LNCaP clone FGC (cell line): ENCODE measurements around the gene USP6NL.

Experiments
- DNase-seq: peaks from one replicate; pipeline ENCODE4 v3.0.0-alpha.2; 2011; ENCODE audit warnings: low read depth
- H3K4me3 ChIP-seq: 2 replicates; pipeline ENCODE4 v1.5.1; 2011; ENCODE audit warnings: mild to moderate bottlenecking, low read depth, low read length, control low read depth
- TF ChIP-seq, protein P1 (sequence below): IDR thresholded peaks from 2 replicates; pipeline ENCODE4 v1.5.1; 2012; ENCODE audit warnings: mild to moderate bottlenecking; ENCODE audit not compliant: control insufficient read depth, insufficient read depth; ENCODE audit errors: extremely low read depth

Gene USP6NL

DNA sequence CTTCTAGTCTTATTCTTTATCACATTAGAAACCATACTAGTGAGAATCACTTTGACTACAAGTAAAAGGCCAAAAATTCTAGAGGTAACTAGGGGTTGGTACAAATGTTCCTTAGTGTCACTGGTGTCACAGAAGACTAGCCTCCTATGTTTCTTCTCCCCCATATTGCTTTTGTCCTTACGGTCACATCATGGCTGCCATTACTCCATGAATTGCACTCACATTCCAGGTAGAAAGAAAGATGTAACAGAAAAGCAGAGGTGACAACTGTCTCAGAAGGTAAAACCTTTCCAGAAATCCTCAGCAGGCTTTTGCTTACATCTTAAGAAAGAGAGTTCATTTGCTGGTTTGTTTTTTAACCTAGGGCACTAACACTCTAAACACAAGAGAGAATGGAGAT is 42.9 kb downstream of the USP6NL start:
- no peak for DNase-seq
- TF ChIP-seq, protein P1, sequence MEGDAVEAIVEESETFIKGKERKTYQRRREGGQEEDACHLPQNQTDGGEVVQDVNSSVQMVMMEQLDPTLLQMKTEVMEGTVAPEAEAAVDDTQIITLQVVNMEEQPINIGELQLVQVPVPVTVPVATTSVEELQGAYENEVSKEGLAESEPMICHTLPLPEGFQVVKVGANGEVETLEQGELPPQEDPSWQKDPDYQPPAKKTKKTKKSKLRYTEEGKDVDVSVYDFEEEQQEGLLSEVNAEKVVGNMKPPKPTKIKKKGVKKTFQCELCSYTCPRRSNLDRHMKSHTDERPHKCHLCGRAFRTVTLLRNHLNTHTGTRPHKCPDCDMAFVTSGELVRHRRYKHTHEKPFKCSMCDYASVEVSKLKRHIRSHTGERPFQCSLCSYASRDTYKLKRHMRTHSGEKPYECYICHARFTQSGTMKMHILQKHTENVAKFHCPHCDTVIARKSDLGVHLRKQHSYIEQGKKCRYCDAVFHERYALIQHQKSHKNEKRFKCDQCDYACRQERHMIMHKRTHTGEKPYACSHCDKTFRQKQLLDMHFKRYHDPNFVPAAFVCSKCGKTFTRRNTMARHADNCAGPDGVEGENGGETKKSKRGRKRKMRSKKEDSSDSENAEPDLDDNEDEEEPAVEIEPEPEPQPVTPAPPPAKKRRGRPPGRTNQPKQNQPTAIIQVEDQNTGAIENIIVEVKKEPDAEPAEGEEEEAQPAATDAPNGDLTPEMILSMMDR: no peak
- H3K4me3 ChIP-seq: no peak overlapping the region

DNA sequence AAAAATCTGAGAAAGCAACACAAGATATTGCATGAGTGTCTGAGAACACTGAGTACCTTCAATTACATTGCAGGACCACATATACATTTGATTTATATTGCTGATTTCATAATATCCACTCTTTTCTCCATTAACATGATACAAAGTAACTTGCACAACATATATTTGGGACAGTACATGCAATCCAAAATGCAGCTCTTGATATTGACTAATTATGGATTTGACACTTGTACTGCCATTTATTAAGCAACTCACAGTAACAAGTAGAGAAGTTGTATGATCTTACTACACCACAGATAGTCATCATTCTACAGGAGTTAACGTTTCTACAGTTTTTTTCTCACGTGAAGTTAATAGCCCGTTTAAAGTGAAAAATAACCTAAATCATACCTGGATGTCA is 46.7 kb downstream of the USP6NL start:
- TF ChIP-seq, protein P1: no peak
- DNase-seq: no peak
- no peak overlapping the region for H3K4me3 ChIP-seq

DNA sequence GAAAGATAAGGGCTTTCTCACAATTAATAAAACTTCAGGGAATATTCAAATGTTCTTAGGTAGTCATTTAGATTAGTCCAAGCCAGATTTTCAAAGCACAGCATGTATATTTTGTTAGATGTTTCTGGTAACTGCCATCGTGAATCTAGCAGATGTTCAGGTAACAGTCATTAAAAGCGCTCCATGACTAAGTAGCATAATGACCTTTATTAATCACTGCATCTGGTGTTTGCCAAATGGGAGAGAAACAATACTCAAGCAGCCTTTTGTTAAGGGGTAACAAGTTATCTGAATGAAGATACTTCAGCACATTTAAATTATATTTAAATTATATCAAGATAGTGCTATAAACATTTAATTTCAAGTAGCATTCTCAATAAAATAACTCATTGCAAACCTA is 47.5 kb downstream of the USP6NL start:
- TF ChIP-seq, protein P1: no peak
- no peak overlapping the region for H3K4me3 ChIP-seq
- DNase-seq: no peak

DNA sequence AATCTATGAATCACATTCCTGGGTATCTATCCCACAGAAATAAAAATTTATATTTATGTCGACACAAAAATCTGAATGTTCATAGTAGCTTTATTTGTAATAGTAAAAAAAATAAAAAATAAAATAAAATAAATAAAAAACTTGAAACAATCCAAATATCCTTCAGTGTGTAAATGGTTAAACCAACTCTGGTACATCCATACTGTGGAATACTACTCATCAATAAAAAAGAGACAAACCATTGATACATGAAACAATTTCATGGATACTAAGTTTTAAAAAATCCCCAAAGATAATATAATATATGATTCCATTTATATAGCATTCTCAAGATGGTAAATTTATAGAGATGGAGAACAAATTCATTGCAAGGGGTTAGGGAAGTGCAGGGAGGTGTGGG is 48.6 kb downstream of the USP6NL start:
- no peak for DNase-seq
- H3K4me3 ChIP-seq: no peak overlapping the region
- TF ChIP-seq, protein P1: no peak

DNA sequence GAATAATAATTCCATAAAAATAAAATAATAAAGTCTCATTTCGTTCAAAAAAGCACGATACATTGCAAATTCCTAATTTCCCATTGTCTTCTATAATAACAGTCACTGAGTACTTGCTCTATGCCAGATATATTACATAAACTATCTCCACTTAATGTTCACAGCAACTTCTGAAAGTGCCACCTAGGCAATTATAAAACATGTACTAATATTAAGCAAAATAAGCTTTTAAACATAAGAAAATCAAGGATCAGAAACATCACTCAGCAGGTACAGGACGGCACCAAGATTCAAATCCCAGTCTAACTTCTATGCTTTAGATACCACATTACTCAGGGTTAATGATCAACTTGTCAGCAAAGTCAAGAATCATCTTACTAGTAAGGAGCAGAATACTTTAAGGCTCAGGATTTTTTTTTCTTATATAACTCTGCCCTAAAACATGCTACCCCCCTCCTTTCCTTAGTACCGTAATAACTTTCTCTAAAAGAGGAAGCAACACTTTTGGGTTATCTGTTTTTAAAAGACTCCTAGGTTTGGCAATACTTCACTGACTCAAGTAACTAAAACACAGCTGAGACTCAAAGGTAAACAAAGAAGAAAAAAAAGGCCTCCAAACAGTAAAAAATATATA is 51.3 kb downstream of the USP6NL start:
- no peak for DNase-seq
- no peak overlapping the region for H3K4me3 ChIP-seq
- TF ChIP-seq, protein P1: no peak

DNA sequence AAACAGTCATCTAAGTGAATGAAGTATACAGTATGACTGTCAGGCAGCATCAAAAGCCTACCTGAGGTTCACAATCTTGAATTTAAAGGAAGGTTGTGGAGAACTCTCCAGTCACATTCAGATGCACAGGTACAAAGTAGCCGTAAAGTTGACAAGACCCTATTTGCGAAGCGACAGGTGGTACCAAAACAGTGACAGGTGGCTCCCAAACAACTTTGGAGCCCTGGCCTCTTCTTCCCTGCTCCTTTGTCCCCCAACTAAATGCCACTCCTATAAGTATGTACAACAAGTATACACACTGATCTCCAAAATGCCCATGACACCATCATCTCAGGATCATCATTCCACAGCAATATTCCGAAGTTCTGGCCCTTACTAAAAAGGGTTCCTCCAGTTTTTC is 53.5 kb downstream of the USP6NL start:
- TF ChIP-seq, protein P1: no peak
- no peak for DNase-seq
- no peak overlapping the region for H3K4me3 ChIP-seq

DNA sequence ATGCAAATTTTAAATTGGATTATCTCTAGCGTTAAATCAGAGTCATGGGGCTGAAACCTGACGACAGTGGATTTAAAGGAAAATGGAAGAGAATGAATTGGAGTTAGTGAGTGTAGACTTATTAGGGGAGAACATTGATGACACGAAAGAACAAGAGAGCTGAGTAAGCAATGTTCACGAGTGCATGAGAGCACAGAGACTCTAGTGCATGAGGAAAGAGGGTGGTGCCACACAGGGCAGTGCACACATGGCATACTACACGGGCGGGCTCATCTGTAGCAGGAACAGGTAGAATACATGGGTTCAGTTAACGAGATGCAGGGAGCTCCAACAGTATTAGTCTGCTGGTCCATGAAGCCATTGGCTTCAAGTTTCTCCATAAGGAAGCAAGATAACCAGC is 53.9 kb downstream of the USP6NL start:
- TF ChIP-seq, protein P1: no peak
- H3K4me3 ChIP-seq: no peak overlapping the region
- DNase-seq: no peak
